ENCODE results near the gene GDNF.
"Not testable (repeated sequence)": the region's sequence is repeated elsewhere in the genome, so short reads cannot be mapped to it uniquely, and the experiment has no call there.

Gene GDNF

GRCh38 chr5:37839407-37840052, at the start of gene GDNF:
TSS of gene GDNF (minus strand) at chr5:37840041. CDS start at chr5:37834796, 5,245 bp downstream.
- DNase-seq, result peak; percentile 35 to 79

GRCh38 chr5:37888476-37888875, 48.6 kb upstream of the GDNF start:
- DNase-seq, result no peak

- DNase-seq, result peak; percentile 44 to 84
Measured at GRCh38 chr5:37886242-37886905, 46.5 kb upstream of the GDNF start.

- DNase-seq, result no peak
Measured at GRCh38 chr5:37882636-37883035, 42.8 kb upstream of the GDNF start.

GRCh38 chr5:37881359-37881758, 41.5 kb upstream of the GDNF start:
- no peak for DNase-seq

- DNase-seq, result no peak
Measured at GRCh38 chr5:37876943-37877342, 37.1 kb upstream of the GDNF start.

GRCh38 chr5:37876245-37876644, 36.4 kb upstream of the GDNF start:
- DNase-seq, result no peak

- DNase-seq, result no peak
Measured at GRCh38 chr5:37875051-37875787, 35.4 kb upstream of the GDNF start.

- no peak for DNase-seq
Measured at GRCh38 chr5:37873988-37874387, 34.1 kb upstream of the GDNF start.

GRCh38 chr5:37871023-37871815, 31.4 kb upstream of the GDNF start:
- no peak for DNase-seq

- no peak for DNase-seq
Measured at GRCh38 chr5:37869216-37869615, 29.4 kb upstream of the GDNF start.

- DNase-seq, result no peak
Measured at GRCh38 chr5:37867654-37868053, 27.8 kb upstream of the GDNF start.

- DNase-seq, result not testable (repeated sequence)
Measured at GRCh38 chr5:37862907-37863306, 23.1 kb upstream of the GDNF start.

GRCh38 chr5:37860206-37860605, 20.4 kb upstream of the GDNF start:
- DNase-seq, result peak in 1 of 2 experiments; percentile 31

- no peak for DNase-seq
Measured at GRCh38 chr5:37859805-37860204, 20.0 kb upstream of the GDNF start.

GRCh38 chr5:37858250-37858649, 18.4 kb upstream of the GDNF start:
- DNase-seq, result no peak

GRCh38 chr5:37857696-37858095, 17.9 kb upstream of the GDNF start:
- no peak for DNase-seq

GRCh38 chr5:37855438-37855837, 15.6 kb upstream of the GDNF start:
- DNase-seq, result no peak

GRCh38 chr5:37851305-37851704, 11.5 kb upstream of the GDNF start:
- DNase-seq, result no peak

GRCh38 chr5:37850226-37850865, 10.5 kb upstream of the GDNF start:
- no peak for DNase-seq

GRCh38 chr5:37849641-37850040, 9.8 kb upstream of the GDNF start:
- no peak for DNase-seq

GRCh38 chr5:37847978-37848425, 8.2 kb upstream of the GDNF start:
- DNase-seq, result peak; percentile 85 to 92

Measured in NCI-H446 (cell line).